ENCODE measurements around the gene RNF150. TPM values are rescaled to one million over a fixed set of nuclear protein-coding genes. Genes with fewer than 3 reads are reported as not detected.

Gene RNF150
- total and polyA plus RNA-seq, 12 donors = 10.8 to 131 (median 93.3) TPM

- peaks cover 0 to 15% (median 0%) of the 10 kb centered on the region in 11 donors for H3K9me3 ChIP-seq
- no peak for DNase-seq
- intact Hi-C loops (cut with DNase I) = loop anchor here in 1 of 10 donors (10.0 kb wide), 1 partner anchor 1206 kb away; no protein-coding TSS in a partner anchor
- H3K36me3 ChIP-seq = no peaks in the 10 kb centered on the region
- peaks cover 0 to 15% (median 0%) of the 10 kb centered on the region in 9 donors for H3K4me1 ChIP-seq
- H3K27me3 ChIP-seq = no peaks in the 10 kb centered on the region
- no peak overlapping the region for H3K4me3 ChIP-seq
- H3K27ac ChIP-seq = no peak overlapping the region
- WGBS, 2 donors = 19 to 24% methylated on average over 3 of the region's 3 CpGs
- no peak for TF ChIP-seq CTCF (IDR thresholded peaks at IDR 0.05)
- ATAC-seq = peak in 1 of 8 donors; percentile 63
Measured at GRCh38 chr4:141090473-141090872, 42.8 kb downstream of the RNF150 start.

GRCh38 chr4:141081921-141082395, 51.3 kb downstream of the RNF150 start:
- Histone ChIP-seq H3K4me1 (peaks cover 5 to 55% (median 26%) of the 10 kb centered on the region in 9 donors), H3K27ac (peak overlapping the region in 2 of 10 donors; percentile 1 to 40), H3K36me3 (no peaks in the 10 kb centered on the region), H3K9me3 (peaks cover 0 to 8% (median 0%) of the 10 kb centered on the region in 11 donors), H3K27me3 (no peaks in the 10 kb centered on the region), H3K4me3 (no peak overlapping the region)
- no peak for TF ChIP-seq CTCF (IDR thresholded peaks at IDR 0.05)
- DNase-seq = no peak
- WGBS, 2 donors = 62 to 75% methylated on average over 9 of the region's 9 CpGs
- ATAC-seq = peak in 1 of 8 donors; percentile 38
- intact Hi-C loops (cut with DNase I) = no loop called here

- H3K4me1 ChIP-seq = peaks cover 5 to 68% (median 32%) of the 10 kb centered on the region in 9 donors
- TF ChIP-seq CTCF (IDR thresholded peaks at IDR 0.05) = no peak
- H3K27ac ChIP-seq = peak overlapping the region in 1 of 10 donors; percentile 40
- DNase-seq (no peak), ATAC-seq (no peak)
- H3K36me3 ChIP-seq = no peaks in the 10 kb centered on the region
- 67 to 70% methylated on average over 8 of the region's 8 CpGs for whole genome bisulfite sequencing, 2 donors
- intact Hi-C loops (cut with DNase I) = no loop called here
- H3K4me3 ChIP-seq = no peak overlapping the region
- no peaks in the 10 kb centered on the region for H3K27me3 ChIP-seq
- H3K9me3 ChIP-seq = peaks cover 0 to 8% (median 0%) of the 10 kb centered on the region in 11 donors
Measured at GRCh38 chr4:141080668-141081067, 52.6 kb downstream of the RNF150 start.

- no peak overlapping the region for H3K4me3 ChIP-seq
- ATAC-seq (peak in 1 of 8 donors; percentile 32), DNase-seq (no peak)
- H3K4me1 ChIP-seq = peaks cover 5 to 65% (median 36%) of the 10 kb centered on the region in 9 donors
- TF ChIP-seq CTCF (IDR thresholded peaks at IDR 0.05) = no peak
- H3K27me3 ChIP-seq = no peaks in the 10 kb centered on the region
- H3K9me3 ChIP-seq = peaks cover 0 to 2% (median 0%) of the 10 kb centered on the region in 11 donors
- no peaks in the 10 kb centered on the region for H3K36me3 ChIP-seq
- intact Hi-C loops (cut with DNase I) = no loop called here
- H3K27ac ChIP-seq = peak overlapping the region in 4 of 10 donors; percentile 4 to 33 (median 20)
- whole genome bisulfite sequencing, 2 donors = 68 to 73% methylated on average over 3 of the region's 3 CpGs
Measured at GRCh38 chr4:141079393-141079930, 53.8 kb downstream of the RNF150 start.

All from heart right ventricle (tissue), 16 donors.